ENCODE data around the gene TMEM225B. TPM values are rescaled to one million over a fixed set of nuclear protein-coding genes. Genes with fewer than 3 reads are reported as not detected.
A peak's percentile ranks its signal among the peaks of the same experiment; 100 is the strongest.
"Not testable (repeated sequence)": the region's sequence is repeated elsewhere in the genome, so short reads cannot be mapped to it uniquely, and the experiment has no call there.

Gene TMEM225B, protein sequence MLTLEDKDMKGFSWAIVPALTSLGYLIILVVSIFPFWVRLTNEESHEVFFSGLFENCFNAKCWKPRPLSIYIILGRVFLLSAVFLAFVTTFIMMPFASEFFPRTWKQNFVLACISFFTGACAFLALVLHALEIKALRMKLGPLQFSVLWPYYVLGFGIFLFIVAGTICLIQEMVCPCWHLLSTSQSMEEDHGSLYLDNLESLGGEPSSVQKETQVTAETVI
- total RNA-seq: 1.2 TPM

- H3K9me3 ChIP-seq: no peaks in the 10 kb centered on the region
- H3K27me3 ChIP-seq: no peaks in the 10 kb centered on the region
- H3K4me1 ChIP-seq: no peaks in the 10 kb centered on the region
- no peaks in the 10 kb centered on the region for H3K36me3 ChIP-seq
- no peak within 1 kb of the TSS for H3K4me3 ChIP-seq
- intact Hi-C loops (cut with DNase I): no loop called here
- H3K27ac ChIP-seq: no peak within 1 kb of the TSS
- no peak for DNase-seq (ENCODE audit: extremely low spot score in 2 of 2)
- TF ChIP-seq, protein P1, sequence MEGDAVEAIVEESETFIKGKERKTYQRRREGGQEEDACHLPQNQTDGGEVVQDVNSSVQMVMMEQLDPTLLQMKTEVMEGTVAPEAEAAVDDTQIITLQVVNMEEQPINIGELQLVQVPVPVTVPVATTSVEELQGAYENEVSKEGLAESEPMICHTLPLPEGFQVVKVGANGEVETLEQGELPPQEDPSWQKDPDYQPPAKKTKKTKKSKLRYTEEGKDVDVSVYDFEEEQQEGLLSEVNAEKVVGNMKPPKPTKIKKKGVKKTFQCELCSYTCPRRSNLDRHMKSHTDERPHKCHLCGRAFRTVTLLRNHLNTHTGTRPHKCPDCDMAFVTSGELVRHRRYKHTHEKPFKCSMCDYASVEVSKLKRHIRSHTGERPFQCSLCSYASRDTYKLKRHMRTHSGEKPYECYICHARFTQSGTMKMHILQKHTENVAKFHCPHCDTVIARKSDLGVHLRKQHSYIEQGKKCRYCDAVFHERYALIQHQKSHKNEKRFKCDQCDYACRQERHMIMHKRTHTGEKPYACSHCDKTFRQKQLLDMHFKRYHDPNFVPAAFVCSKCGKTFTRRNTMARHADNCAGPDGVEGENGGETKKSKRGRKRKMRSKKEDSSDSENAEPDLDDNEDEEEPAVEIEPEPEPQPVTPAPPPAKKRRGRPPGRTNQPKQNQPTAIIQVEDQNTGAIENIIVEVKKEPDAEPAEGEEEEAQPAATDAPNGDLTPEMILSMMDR (IDR thresholded peaks at IDR 0.05): no peak
- TF ChIP-seq POLR2AphosphoS5 (IDR thresholded peaks at IDR 0.05; ENCODE audit: insufficient read depth in 1 of 2, low read depth in 1 of 2): no peak
Observed at GRCh38 chr7:99597762-99598501, at the start of gene TMEM225B. TSS of gene TMEM225B (plus strand) at chr7:99598267. CDS start at chr7:99604389, 6,122 bp downstream.

DNA sequence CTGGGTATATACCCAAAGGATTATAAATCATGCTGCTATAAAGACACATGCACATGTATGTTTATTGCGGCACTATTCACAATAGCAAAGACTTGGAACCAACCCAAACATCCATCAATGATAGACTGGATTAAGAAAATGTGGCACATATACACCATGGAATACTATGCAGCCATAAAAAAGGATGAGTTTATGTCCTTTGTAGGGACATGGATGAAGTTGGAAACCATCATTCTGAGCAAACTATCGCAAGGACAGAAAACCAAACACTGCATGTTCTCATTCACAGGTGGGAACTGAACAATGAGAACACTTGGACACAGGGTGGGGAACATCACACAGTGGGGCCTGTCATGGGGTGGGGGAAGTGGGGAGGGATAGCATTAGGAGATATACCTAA lies 48.5 kb upstream of the TMEM225B start:
- H3K9me3 ChIP-seq; intact Hi-C loops (cut with DNase I); H3K27me3 ChIP-seq; H3K4me3 ChIP-seq; DNase-seq (ENCODE audit: extremely low spot score in 2 of 2); H3K27ac ChIP-seq: not testable (repeated sequence)
- Histone ChIP-seq H3K36me3 (peaks cover 0 to 13% of the 10 kb centered on the region in 2 donors), H3K4me1 (peaks cover 11% of the 10 kb centered on the region)

GRCh38 chr7:99551334-99551733 lies 46.7 kb upstream of the TMEM225B start:
- no peaks in the 10 kb centered on the region for H3K9me3 ChIP-seq
- TF ChIP-seq POLR2AphosphoS5 (IDR thresholded peaks at IDR 0.05; ENCODE audit: insufficient read depth in 1 of 2, low read depth in 1 of 2) (no peak), POLR2A (IDR thresholded peaks at IDR 0.05) (no peak)
- TF ChIP-seq, protein P1 (IDR thresholded peaks at IDR 0.05): no peak
- peaks cover 19% of the 10 kb centered on the region for H3K4me1 ChIP-seq
- H3K4me3 ChIP-seq: peak overlapping the region; percentile 87 to 95
- H3K27ac ChIP-seq: peak overlapping the region; percentile 89
- H3K36me3 ChIP-seq: peaks cover 0 to 18% of the 10 kb centered on the region in 2 donors
- no peak for DNase-seq (ENCODE audit: extremely low spot score in 2 of 2)
- no peaks in the 10 kb centered on the region for H3K27me3 ChIP-seq
- intact Hi-C loops (cut with DNase I): loop anchor here (5.0 kb wide), 1 partner anchor 44 kb away; no protein-coding TSS in a partner anchor

DNA sequence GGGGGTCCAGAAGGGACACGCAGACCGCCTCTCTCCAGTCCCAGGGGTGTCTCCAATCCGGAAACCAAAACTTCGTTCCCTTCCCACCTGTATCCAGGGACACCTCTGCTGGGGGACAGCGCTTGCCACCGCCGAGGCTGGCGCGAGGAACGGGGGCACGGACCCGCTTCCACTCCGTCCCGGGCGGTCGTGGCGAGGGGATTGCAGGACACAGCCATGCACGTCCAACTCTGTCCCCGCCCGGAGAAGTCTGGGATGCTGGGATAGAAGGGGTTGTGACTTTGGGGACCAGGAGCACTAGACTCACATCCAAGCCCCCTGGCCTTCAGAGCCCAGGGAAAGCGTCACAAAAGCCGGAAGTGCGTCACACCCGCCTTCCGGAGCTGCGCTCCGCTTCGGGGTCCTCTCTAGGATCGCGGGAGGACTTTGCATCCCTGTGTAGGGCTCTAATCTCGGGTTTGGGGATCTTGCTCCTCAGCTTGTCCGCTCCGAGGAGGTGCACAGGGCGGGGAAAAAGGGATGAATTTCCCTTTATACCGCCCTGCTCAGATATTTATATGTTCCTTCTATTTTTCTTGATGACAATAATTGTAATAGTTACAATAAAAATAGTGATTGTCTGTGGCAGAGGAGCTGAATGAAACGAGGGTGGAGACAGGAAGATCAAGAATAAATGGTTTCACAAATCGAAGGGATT lies 46.2 kb upstream of the TMEM225B start, which contains the start of gene FAM200A:
FAM200A (minus strand) TSS at position 348 of the 697 bp plus-strand sequence. CDS start 3,707 bp downstream, outside the sequence.
- no peaks in the 10 kb centered on the region for H3K9me3 ChIP-seq
- TF ChIP-seq, protein P1 (IDR thresholded peaks at IDR 0.05): no peak
- TF ChIP-seq POLR2AphosphoS5 (IDR thresholded peaks at IDR 0.05; ENCODE audit: insufficient read depth in 1 of 2, low read depth in 1 of 2): peak; percentile 92 to 96
- peak in 1 of 2 donors; percentile 71 for TF ChIP-seq POLR2A (IDR thresholded peaks at IDR 0.05)
- H3K4me3 ChIP-seq: peak within 1 kb of the TSS; percentile 87 to 95
- H3K27me3 ChIP-seq: no peaks in the 10 kb centered on the region
- intact Hi-C loops (cut with DNase I): loop anchor here (5.0 kb wide), 1 partner anchor 45 kb away; no protein-coding TSS in a partner anchor
- H3K4me1 ChIP-seq: peaks cover 24% of the 10 kb centered on the region
- H3K27ac ChIP-seq: peak within 1 kb of the TSS; percentile 89
- H3K36me3 ChIP-seq: peaks cover 0 to 18% of the 10 kb centered on the region in 2 donors
- no peak for DNase-seq (ENCODE audit: extremely low spot score in 2 of 2)

GRCh38 chr7:99553039-99553438 lies 45.0 kb upstream of the TMEM225B start:
- intact Hi-C loops (cut with DNase I): loop anchor here (5.0 kb wide), 1 partner anchor 46 kb away; no protein-coding TSS in a partner anchor
- no peak for DNase-seq (ENCODE audit: extremely low spot score in 2 of 2)
- no peaks in the 10 kb centered on the region for H3K27me3 ChIP-seq
- no peak overlapping the region for H3K27ac ChIP-seq
- H3K4me1 ChIP-seq: peaks cover 33% of the 10 kb centered on the region
- TF ChIP-seq POLR2A (IDR thresholded peaks at IDR 0.05) (no peak), POLR2AphosphoS5 (IDR thresholded peaks at IDR 0.05; ENCODE audit: insufficient read depth in 1 of 2, low read depth in 1 of 2) (no peak)
- TF ChIP-seq, protein P1 (IDR thresholded peaks at IDR 0.05): no peak
- no peaks in the 10 kb centered on the region for H3K9me3 ChIP-seq
- H3K36me3 ChIP-seq: peaks cover 0 to 10% of the 10 kb centered on the region in 2 donors
- H3K4me3 ChIP-seq: no peak overlapping the region
